H9 (cell line): Measurements from ENCODE around the gene BCAP29. TPM values are rescaled to one million over a fixed set of nuclear protein-coding genes. Genes with fewer than 3 reads are reported as not detected.

Source experiments
- DNase-seq: peaks from one replicate; pipeline ENCODE4 v3.0.0-alpha.2; 2017
- H2AFZ ChIP-seq: one replicate; pipeline ENCODE4 v1.6.1; 2013; ENCODE audit warnings: mild to moderate bottlenecking, low read length, control low read depth, moderate library complexity
- H2AK5ac ChIP-seq: 2 replicates; pipeline ENCODE4 v1.6.1; 2013; ENCODE audit warnings: low read length, control low read depth, mixed read lengths; ENCODE audit not compliant: insufficient read length
- H2BK120ac ChIP-seq: one replicate; pipeline ENCODE4 v1.6.1; 2013; ENCODE audit warnings: low read depth, mild to moderate bottlenecking, low read length, control low read depth, inconsistent platforms; ENCODE audit not compliant: poor library complexity, severe bottlenecking
- H2BK12ac ChIP-seq: 2 replicates; pipeline ENCODE4 v1.6.1; 2013; ENCODE audit warnings: low read length, control low read depth, mixed read lengths, low read depth; ENCODE audit not compliant: insufficient read length
- H2BK15ac ChIP-seq: 2 replicates; pipeline ENCODE4 v1.6.1; 2013; ENCODE audit warnings: low read depth, low read length, control low read depth
- H2BK20ac ChIP-seq: one replicate; pipeline ENCODE4 v1.6.1; 2013; ENCODE audit warnings: low read depth, mild to moderate bottlenecking, low read length, control low read depth, inconsistent platforms; ENCODE audit not compliant: poor library complexity, severe bottlenecking
- H2BK5ac ChIP-seq: 2 replicates; pipeline ENCODE4 v1.6.1; 2013; ENCODE audit warnings: low read length, control low read depth, mixed read lengths; ENCODE audit not compliant: insufficient read length
- H3K14ac ChIP-seq: 2 replicates; pipeline ENCODE4 v1.6.1; 2013; ENCODE audit warnings: low read length, control low read depth; ENCODE audit not compliant: insufficient read depth
- H3K18ac ChIP-seq: 2 replicates; pipeline ENCODE4 v1.6.1; 2013; ENCODE audit warnings: low read depth, mild to moderate bottlenecking, mixed read lengths, low read length, control low read depth; ENCODE audit not compliant: insufficient read length
- H3K23ac ChIP-seq: 2 replicates; pipeline ENCODE4 v1.6.1; 2013; ENCODE audit warnings: low read length, control low read depth, mixed read lengths, low read depth; ENCODE audit not compliant: insufficient read length
- H3K23me2 ChIP-seq: 2 replicates; pipeline ENCODE4 v1.6.1; 2013; ENCODE audit warnings: low read depth, mild to moderate bottlenecking, mixed read lengths, low read length, control low read depth; ENCODE audit not compliant: insufficient read length, poor library complexity, severe bottlenecking
- H3K27ac ChIP-seq: 2 replicates; pipeline ENCODE4 v1.5.1; 2013; ENCODE audit warnings: low read length, control low read depth, mixed read lengths, low read depth; ENCODE audit not compliant: insufficient read length
- H3K27me3 ChIP-seq: 2 replicates; pipeline ENCODE4 v1.6.1; 2013; ENCODE audit warnings: low read length, control low read depth, inconsistent platforms; ENCODE audit not compliant: insufficient read depth
- H3K4ac ChIP-seq: 2 replicates; pipeline ENCODE4 v1.6.1; 2013; ENCODE audit warnings: low read depth, mild to moderate bottlenecking, control low read depth, inconsistent platforms, low read length, moderate library complexity
- H3K4me1 ChIP-seq: 2 replicates; pipeline ENCODE4 v1.6.1; 2013; ENCODE audit warnings: low read length, control low read depth, inconsistent platforms; ENCODE audit not compliant: insufficient read depth
- H3K4me2 ChIP-seq: 2 replicates; pipeline ENCODE4 v1.6.1; 2013; ENCODE audit warnings: low read length, control low read depth, mixed read lengths; ENCODE audit not compliant: insufficient read length, insufficient read depth
- H3K56ac ChIP-seq: 2 replicates; pipeline ENCODE4 v1.6.1; 2013; ENCODE audit warnings: low read depth, mild to moderate bottlenecking, mixed read lengths, low read length, control low read depth; ENCODE audit not compliant: insufficient read length
- H3K79me1 ChIP-seq: 2 replicates; pipeline ENCODE4 v1.6.1; 2013; ENCODE audit warnings: low read depth, mild to moderate bottlenecking, moderate library complexity, low read length, control low read depth, inconsistent platforms; ENCODE audit not compliant: insufficient read depth, poor library complexity, severe bottlenecking
- H3K79me2 ChIP-seq: 2 replicates; pipeline ENCODE4 v1.6.1; 2013; ENCODE audit warnings: low read length, control low read depth, inconsistent platforms; ENCODE audit not compliant: insufficient read depth
- H3K9ac ChIP-seq: 2 replicates; pipeline ENCODE4 v1.6.1; 2013; ENCODE audit warnings: low read length, control low read depth, mixed read lengths; ENCODE audit not compliant: insufficient read length; ENCODE audit errors: extremely low read depth
- H3K9me3 ChIP-seq: one replicate; pipeline ENCODE4 v1.6.1; 2013; ENCODE audit warnings: low read depth, low read length, inconsistent platforms; ENCODE audit not compliant: control insufficient read depth
- H3T11ph ChIP-seq: one replicate; pipeline ENCODE4 v1.6.1; 2013; ENCODE audit warnings: mild to moderate bottlenecking, low read length, control low read depth, inconsistent platforms
- H4K20me1 ChIP-seq: one replicate; pipeline ENCODE4 v1.6.1; 2013; ENCODE audit not compliant: control insufficient read depth, insufficient read length, insufficient read depth
- H4K5ac ChIP-seq: 2 replicates; pipeline ENCODE4 v1.6.1; 2013; ENCODE audit warnings: low read depth, mild to moderate bottlenecking, mixed read lengths, low read length, control low read depth; ENCODE audit not compliant: insufficient read length
- H4K8ac ChIP-seq: replicated peaks from 2 replicates; pipeline ENCODE4 v1.6.1; 2013; ENCODE audit warnings: low read length, control low read depth, mixed read lengths, low read depth; ENCODE audit not compliant: insufficient read length
- H4K91ac ChIP-seq: 2 replicates; pipeline ENCODE4 v1.6.1; 2013; ENCODE audit warnings: low read depth, mild to moderate bottlenecking, moderate library complexity, mixed read lengths, low read length, control low read depth; ENCODE audit not compliant: insufficient read length
- H3K27ac Mint-ChIP-seq, 3 experiments: 2 replicates in 2 of 3; 3 replicates in 1 of 3; pipeline ENCODE4 v1.8.0; 2020 to 2021; ENCODE audit warnings: mixed read lengths in 3 of 3, mild to moderate bottlenecking in 1 of 3, moderate library complexity in 1 of 3
- H3K27me3 Mint-ChIP-seq: 2 replicates; pipeline ENCODE4 v1.8.0; 2021; ENCODE audit warnings: low read depth, mild to moderate bottlenecking, moderate library complexity, mixed read lengths
- H3K36me3 Mint-ChIP-seq, 3 experiments: 2 replicates in 2 of 3; 3 replicates in 1 of 3; pipeline ENCODE4 v1.8.0; 2020 to 2021; ENCODE audit warnings: low read depth in 3 of 3, mixed read lengths in 3 of 3; ENCODE audit not compliant: insufficient read depth in 1 of 3
- H3K4me1 Mint-ChIP-seq, 2 experiments: 2 replicates each; pipeline ENCODE4 v1.8.0; 2020; ENCODE audit warnings: mixed read lengths in 2 of 2
- H3K4me3 Mint-ChIP-seq, 2 experiments: 2 replicates in 1 of 2; 3 replicates in 1 of 2; pipeline ENCODE4 v1.8.0; 2020 to 2021; ENCODE audit warnings: mild to moderate bottlenecking in 2 of 2, mixed read lengths in 2 of 2, moderate library complexity in 1 of 2
- H3K9me3 Mint-ChIP-seq, 2 experiments: 2 replicates in 1 of 2; 3 replicates in 1 of 2; pipeline ENCODE4 v1.8.0; 2020; ENCODE audit warnings: mild to moderate bottlenecking in 2 of 2, mixed read lengths in 2 of 2, moderate library complexity in 1 of 2
- CTCF ChIP-seq: fragments of 200-600 bp; sonication (generic); conservative IDR thresholded peaks from 3 replicates; pipeline ENCODE4 v1.8.0; 2021; ENCODE audit warnings: antibody characterized with exemption, mild to moderate bottlenecking
- WGBS: extraction: QIAGEN DNeasy Blood & Tissue Kit; methylation state at CpG from one replicate; pipeline ENCODE4 v1.1.7; 2013; ENCODE audit warnings: missing lambda C conversion rate, low lambda C conversion rate, mixed read lengths; ENCODE audit not compliant: insufficient read length; ENCODE audit errors: extremely low coverage; 5-methylcytosine and 5-hydroxymethylcytosine counted together
- total RNA-seq: library from RNA; stranded (reverse); gene quantifications from 2 replicates; pipeline ENCODE4 v1.2.1, GENCODE V29; 2021

BCAP29 gene
- total RNA-seq, 1 experiment from 2014 or later, result 30.6 TPM

- Mint-ChIP-seq H3K9me3 (peaks cover 4% of the 10 kb centered on the region in 2 experiments; a peak in 4 of 5 replicates), H3K4me3 (no peak overlapping the region), H3K36me3 (peaks cover 10 to 22% (median 12%) of the 10 kb centered on the region in 3 experiments), H3K4me1 (no peaks in the 10 kb centered on the region), H3K27ac (no peak overlapping the region; a peak in 1 of 7 replicates), H3K27me3 (no peaks in the 10 kb centered on the region)
- WGBS, result no CpG with 5 or more reads among the region's 5 CpGs
- no peak overlapping the region for H2BK5ac ChIP-seq
- H3K23me2 ChIP-seq, result no peaks in the 10 kb centered on the region
- H3K14ac ChIP-seq, result no peak overlapping the region
- no peak overlapping the region for H4K5ac ChIP-seq
- no peak overlapping the region for H3K9ac ChIP-seq
- H3K9me3 ChIP-seq, result no peaks in the 10 kb centered on the region
- H3K4me2 ChIP-seq, result no peak overlapping the region
- H2BK12ac ChIP-seq, result no peak overlapping the region
- no peak overlapping the region for H2AFZ ChIP-seq
- no peak overlapping the region for H4K91ac ChIP-seq
- no peak overlapping the region for H3T11ph ChIP-seq
- no peak for TF ChIP-seq CTCF
- no peaks in the 10 kb centered on the region for H3K79me1 ChIP-seq
- no peak overlapping the region for H2AK5ac ChIP-seq
- no peaks in the 10 kb centered on the region for H4K20me1 ChIP-seq
- no peak overlapping the region for H3K18ac ChIP-seq
- no peak overlapping the region for H3K27ac ChIP-seq
- no peak overlapping the region for H3K4ac ChIP-seq
- no peak overlapping the region for H2BK20ac ChIP-seq
- H3K4me1 ChIP-seq, result no peaks in the 10 kb centered on the region
- H3K56ac ChIP-seq, result no peak overlapping the region
- H3K27me3 ChIP-seq, result no peaks in the 10 kb centered on the region
- no peaks in the 10 kb centered on the region for H3K79me2 ChIP-seq
- no peak overlapping the region for H2BK15ac ChIP-seq
- DNase-seq, result no peak
- no peak overlapping the region for H4K8ac ChIP-seq
- no peak overlapping the region for H3K23ac ChIP-seq
- H2BK120ac ChIP-seq, result no peak overlapping the region
Observed at GRCh38 chr7:107588529-107589130, 8.6 kb downstream of the BCAP29 start.
